Kidney (tissue), 14 donors: ENCODE measurements around the gene NPTX1. TPM values are rescaled to one million over a fixed set of nuclear protein-coding genes. Genes with fewer than 3 reads are reported as not detected.
A peak's percentile ranks its signal among the peaks of the same experiment; 100 is the strongest.

Experiments used
- DNase-seq, 5 donors: peaks; one replicate each; pipeline ENCODE4 v3.0.0-alpha.2; 2013 to 2020
- FAIRE-seq: peaks from 2 replicates; lab custom pipeline; 2012; peaks lifted over from hg19 to GRCh38; lab: Jason Lieb, UNC
- H3K27ac ChIP-seq, 2 donors: one replicate each; pipeline ENCODE4 v1.7.0; 2013; ENCODE audit warnings: low read depth in 2 of 2, low read length in 2 of 2, inconsistent platforms in 1 of 2
- H3K27me3 ChIP-seq: one replicate; pipeline ENCODE4 v1.7.1; 2013; ENCODE audit warnings: low read length, inconsistent platforms; ENCODE audit not compliant: control insufficient read depth, insufficient read depth
- H3K36me3 ChIP-seq, 3 donors: one replicate each; pipeline versions ENCODE4 v1.7.0 to v1.7.1; 2013; ENCODE audit warnings: low read length in 3 of 3, control low read depth in 1 of 3, inconsistent platforms in 1 of 3; ENCODE audit not compliant: insufficient read depth in 3 of 3, control insufficient read depth in 2 of 3
- H3K4me1 ChIP-seq, 3 donors: one replicate each; pipeline versions ENCODE4 v1.7.0 to v1.7.1; 2013; ENCODE audit warnings: low read length in 3 of 3, inconsistent platforms in 1 of 3, low read depth in 1 of 3; ENCODE audit not compliant: control insufficient read depth in 2 of 3, insufficient read depth in 2 of 3
- H3K4me3 ChIP-seq, 3 donors: one replicate each; pipeline versions ENCODE4 v1.7.0 to v1.8.1; 2013; ENCODE audit warnings: low read length in 3 of 3, control low read depth in 1 of 3, inconsistent platforms in 1 of 3
- H3K9ac ChIP-seq, 3 donors: one replicate each; pipeline versions ENCODE4 v1.7.0 to v1.7.1; 2013; ENCODE audit warnings: low read length in 3 of 3, control low read depth in 1 of 3, inconsistent platforms in 1 of 3
- H3K9me3 ChIP-seq, 3 donors: one replicate each; pipeline versions ENCODE4 v1.7.0 to v1.7.1; 2013; ENCODE audit warnings: low read length in 3 of 3, control low read depth in 1 of 3, inconsistent platforms in 1 of 3; ENCODE audit not compliant: control insufficient read depth in 2 of 3, insufficient read depth in 1 of 3
- intact Hi-C: fragments of 100-400 bp; cut with DNase I; formaldehyde crosslinking; loops from one replicate; pipeline ENCODE4 v1.11.1; 2022
- polyA plus RNA-seq: library from polyadenylated mRNA; stranded (reverse); fragments of 350-450 nt; fragmentation: Illumina TruSeq; extraction: RNeasy Lipid Tissue Mini Kit (QIAGEN cat#74804); gene quantifications from one replicate; pipeline ENCODE4 v1.2.3, GENCODE V29; 2014; ENCODE audit warnings: low read depth, low replicate concordance; ENCODE audit not compliant: insufficient read depth
- total RNA-seq: library from RNA; stranded (reverse); fragmentation: NEBNext Ultra II Directional; extraction: Animal tissue kit (Norgen Biotek cat#: 25700); gene quantifications from one replicate; pipeline ENCODE4 v1.2.1, GENCODE V29; 2021
- TF ChIP-seq, protein P1 (sequence below): IDR thresholded peaks from 3 replicates; pipeline ENCODE4 v1.5.1; 2012; ENCODE audit warnings: mild to moderate bottlenecking, moderate library complexity, borderline replicate concordance; ENCODE audit not compliant: insufficient read depth; ENCODE audit errors: extremely low read depth
- donor health status: control.
- donor health status: control.
- donor health status: control.
- donor health status: control.
- donor health status: control.
- donor health status: DM: yes; HTN: yes; CAD: no.
- donor health status: Normal renal cell carcinoma (clear cell type).

Gene NPTX1
- total and polyA plus RNA-seq, 2 donors from 2014 or later = 0.31 to 0.39 TPM

DNA sequence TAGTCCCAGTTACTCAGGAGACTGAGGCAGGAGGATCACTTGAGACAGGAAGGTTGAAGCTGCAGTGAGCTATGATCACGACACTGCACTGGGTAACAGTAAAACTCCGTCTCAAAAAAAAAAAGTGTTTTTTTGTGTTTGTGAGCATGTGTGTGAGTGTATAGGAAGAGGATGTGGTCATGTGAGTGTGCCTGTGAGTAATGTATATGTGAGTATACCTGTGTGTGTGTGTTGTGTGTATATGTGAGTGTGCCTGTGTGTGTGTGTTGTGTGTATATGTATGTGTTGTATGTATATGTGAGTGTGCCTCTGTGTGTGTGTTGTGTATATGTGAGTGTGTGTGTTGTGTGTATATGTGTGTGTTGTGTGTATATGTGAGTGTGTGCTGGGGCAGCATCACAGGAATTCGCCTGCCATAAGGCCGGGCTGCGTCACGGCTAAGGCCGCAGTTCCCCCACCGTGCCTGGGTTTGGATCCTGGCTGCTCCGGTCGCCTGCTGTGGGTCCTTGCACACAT, 21.4 kb upstream of the NPTX1 start:
- TF ChIP-seq, protein P1, sequence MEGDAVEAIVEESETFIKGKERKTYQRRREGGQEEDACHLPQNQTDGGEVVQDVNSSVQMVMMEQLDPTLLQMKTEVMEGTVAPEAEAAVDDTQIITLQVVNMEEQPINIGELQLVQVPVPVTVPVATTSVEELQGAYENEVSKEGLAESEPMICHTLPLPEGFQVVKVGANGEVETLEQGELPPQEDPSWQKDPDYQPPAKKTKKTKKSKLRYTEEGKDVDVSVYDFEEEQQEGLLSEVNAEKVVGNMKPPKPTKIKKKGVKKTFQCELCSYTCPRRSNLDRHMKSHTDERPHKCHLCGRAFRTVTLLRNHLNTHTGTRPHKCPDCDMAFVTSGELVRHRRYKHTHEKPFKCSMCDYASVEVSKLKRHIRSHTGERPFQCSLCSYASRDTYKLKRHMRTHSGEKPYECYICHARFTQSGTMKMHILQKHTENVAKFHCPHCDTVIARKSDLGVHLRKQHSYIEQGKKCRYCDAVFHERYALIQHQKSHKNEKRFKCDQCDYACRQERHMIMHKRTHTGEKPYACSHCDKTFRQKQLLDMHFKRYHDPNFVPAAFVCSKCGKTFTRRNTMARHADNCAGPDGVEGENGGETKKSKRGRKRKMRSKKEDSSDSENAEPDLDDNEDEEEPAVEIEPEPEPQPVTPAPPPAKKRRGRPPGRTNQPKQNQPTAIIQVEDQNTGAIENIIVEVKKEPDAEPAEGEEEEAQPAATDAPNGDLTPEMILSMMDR = no peak
- no peak overlapping the region for H3K9ac ChIP-seq
- intact Hi-C loops = no loop called here
- no peaks in the 10 kb centered on the region for H3K9me3 ChIP-seq
- H3K4me3 ChIP-seq = peak overlapping the region in 1 of 3 donors; percentile 44
- no peaks in the 10 kb centered on the region for H3K27me3 ChIP-seq
- DNase-seq = no peak
- no peak for FAIRE-seq
- H3K4me1 ChIP-seq = peaks cover 0 to 11% (median 0%) of the 10 kb centered on the region in 3 donors
- no peak overlapping the region for H3K27ac ChIP-seq
- H3K36me3 ChIP-seq = no peaks in the 10 kb centered on the region

DNA sequence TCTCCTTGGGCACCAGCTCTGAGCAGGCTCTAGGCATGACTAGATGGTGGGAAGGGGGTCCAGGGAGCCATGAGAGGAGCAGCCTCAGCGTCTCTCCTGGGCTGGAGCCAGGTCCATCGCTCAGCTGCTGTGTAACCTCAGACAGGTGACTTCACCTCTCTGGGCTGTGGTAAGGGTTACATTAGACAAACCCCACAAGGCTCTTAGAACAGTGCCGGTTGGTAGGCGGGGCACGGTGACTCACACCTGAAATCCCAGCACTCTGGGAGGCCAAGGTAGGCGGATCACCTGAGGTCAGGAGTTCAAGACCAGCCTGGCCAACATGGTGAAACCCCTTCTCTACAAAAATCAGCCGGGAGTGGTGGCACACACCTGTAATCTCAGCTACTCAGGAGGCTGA, 18.1 kb upstream of the NPTX1 start:
- no peaks in the 10 kb centered on the region for H3K9me3 ChIP-seq
- H3K4me1 ChIP-seq = peaks cover 0 to 9% (median 0%) of the 10 kb centered on the region in 3 donors
- no peak overlapping the region for H3K27ac ChIP-seq
- FAIRE-seq = no peak
- H3K36me3 ChIP-seq = no peaks in the 10 kb centered on the region
- TF ChIP-seq, protein P1 = no peak
- H3K27me3 ChIP-seq = no peaks in the 10 kb centered on the region
- DNase-seq = no peak
- intact Hi-C loops = no loop called here
- H3K4me3 ChIP-seq = no peak overlapping the region
- H3K9ac ChIP-seq = no peak overlapping the region

DNA sequence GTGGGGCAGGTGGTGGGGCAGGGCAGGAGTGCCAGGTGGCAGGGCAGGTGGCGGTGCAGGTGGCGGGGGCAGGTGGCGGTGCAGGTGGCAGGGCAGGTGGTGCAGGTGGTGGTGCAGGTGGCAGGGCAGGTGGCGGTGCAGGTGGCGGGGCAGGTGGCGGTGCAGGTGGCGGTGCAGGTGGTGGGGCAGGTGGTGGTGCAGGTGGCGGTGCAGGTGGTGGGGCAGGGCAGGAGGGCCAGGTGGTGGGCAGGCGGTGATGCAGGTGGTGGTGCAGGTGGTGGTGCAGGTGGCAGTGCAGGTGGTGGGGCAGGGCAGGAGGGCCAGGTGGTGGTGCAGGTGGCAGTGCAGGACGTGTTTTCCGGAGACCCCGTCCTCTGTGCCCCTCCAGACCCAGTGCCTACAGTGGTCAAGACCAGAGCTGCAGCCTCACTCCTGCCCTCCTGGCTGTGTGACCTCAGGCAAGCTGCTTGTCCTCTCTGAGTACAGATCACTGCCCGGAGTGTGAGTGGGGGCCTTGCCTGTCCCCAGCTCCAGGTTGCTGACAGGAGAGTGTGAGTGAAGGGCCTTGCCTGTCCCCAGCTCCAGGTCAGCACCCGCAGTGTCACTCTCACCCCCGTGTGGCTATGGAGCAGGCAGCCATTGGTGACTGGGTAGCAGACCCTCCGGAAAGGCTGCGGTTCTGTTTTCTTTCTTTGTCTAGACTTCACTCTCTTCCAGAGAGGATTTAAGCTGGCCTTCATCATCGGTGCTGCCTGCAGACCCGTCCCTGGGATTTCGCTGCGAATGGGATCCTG, 16.1 kb upstream of the NPTX1 start:
- H3K36me3 ChIP-seq = no peaks in the 10 kb centered on the region
- peaks cover 0 to 2% (median 0%) of the 10 kb centered on the region in 3 donors for H3K9me3 ChIP-seq
- H3K27me3 ChIP-seq = no peaks in the 10 kb centered on the region
- no peak overlapping the region for H3K27ac ChIP-seq
- TF ChIP-seq, protein P1 = no peak
- DNase-seq = peak in 1 of 5 donors; percentile 67
- no peak overlapping the region for H3K4me3 ChIP-seq
- FAIRE-seq = no peak
- peaks cover 0 to 2% (median 0%) of the 10 kb centered on the region in 3 donors for H3K4me1 ChIP-seq
- intact Hi-C loops = no loop called here
- H3K9ac ChIP-seq = no peak overlapping the region
